Muscle of arm (tissue), 12 donors: Measurements from ENCODE around the gene NINL. TPM values are rescaled to one million over a fixed set of nuclear protein-coding genes. Genes with fewer than 3 reads are reported as not detected.
A peak's percentile ranks its signal among the peaks of the same experiment; 100 is the strongest.

Experiments used
- DNase-seq: peaks from one replicate; pipeline ENCODE4 v3.0.0-alpha.2; 2013
- polyA plus RNA-seq, 12 donors: library from polyadenylated mRNA; unstranded; fragments of 120-200 nt; gene quantifications; one replicate each; pipeline ENCODE4 v1.2.1, GENCODE V29; 2013; ENCODE audit not compliant: insufficient read length in 12 of 12

Gene NINL
- polyA plus RNA-seq, 12 donors, result 10.0 to 31.5 (median 12.8) TPM; not detected in 1

- no peak for DNase-seq
These were observed 117.9 kb downstream of the NINL start for GRCh38 chr20:25467441-25467840.

GRCh38 chr20:25466846-25467245 lies 118.5 kb downstream of the NINL start:
- no peak for DNase-seq

GRCh38 chr20:25465243-25466135 lies 119.8 kb downstream of the NINL start:
- DNase-seq, result no peak

- DNase-seq, result peak; percentile 9
These were observed 120.7 kb downstream of the NINL start for GRCh38 chr20:25464501-25465242.

- DNase-seq, result peak; percentile 25
These were observed 123.4 kb downstream of the NINL start for GRCh38 chr20:25461786-25462545.

- DNase-seq, result no peak
These were observed 124.1 kb downstream of the NINL start for GRCh38 chr20:25461281-25461650.

- DNase-seq, result no peak
These were observed 124.6 kb downstream of the NINL start for GRCh38 chr20:25460566-25461280.

- DNase-seq, result no peak
These were observed 125.3 kb downstream of the NINL start for GRCh38 chr20:25459916-25460535.

GRCh38 chr20:25459111-25459830 lies 126.1 kb downstream of the NINL start:
- no peak for DNase-seq

GRCh38 chr20:25457886-25458680 lies 127.2 kb downstream of the NINL start:
- DNase-seq, result no peak

- no peak for DNase-seq
These were observed 131.0 kb downstream of the NINL start for GRCh38 chr20:25454153-25454900.

GRCh38 chr20:25453035-25453810 lies 132.1 kb downstream of the NINL start:
- no peak for DNase-seq

GRCh38 chr20:25452333-25452732 lies 133.0 kb downstream of the NINL start:
- no peak for DNase-seq

- no peak for DNase-seq
These were observed 137.7 kb downstream of the NINL start for GRCh38 chr20:25447671-25448070.

GRCh38 chr20:25444556-25444955 lies 140.8 kb downstream of the NINL start:
- no peak for DNase-seq

- no peak for DNase-seq
These were observed 146.0 kb downstream of the NINL start for GRCh38 chr20:25439328-25439727.

GRCh38 chr20:25437153-25437581 lies 148.2 kb downstream of the NINL start:
- no peak for DNase-seq

- DNase-seq, result no peak
These were observed 160.8 kb downstream of the NINL start for GRCh38 chr20:25424536-25424935.
